ENCODE measurements around the gene ANKRD24.
"Not testable (repeated sequence)": the region's sequence is repeated elsewhere in the genome, so short reads cannot be mapped to it uniquely, and the experiment has no call there.

ANKRD24 gene

GRCh38 chr19:4182084-4182810 is at the start of gene ANKRD24, which contains the start of gene SIRT6:
ANKRD24 (plus strand) TSS chr19:4182689; CDS start chr19:4186426, 3,737 bp downstream.
SIRT6 (minus strand) TSS chr19:4182563; CDS start chr19:4182539, 24 bp downstream.
- DNase-seq (ENCODE audit: low read depth in 2 of 2) = peak; percentile 91 to 94

DNA sequence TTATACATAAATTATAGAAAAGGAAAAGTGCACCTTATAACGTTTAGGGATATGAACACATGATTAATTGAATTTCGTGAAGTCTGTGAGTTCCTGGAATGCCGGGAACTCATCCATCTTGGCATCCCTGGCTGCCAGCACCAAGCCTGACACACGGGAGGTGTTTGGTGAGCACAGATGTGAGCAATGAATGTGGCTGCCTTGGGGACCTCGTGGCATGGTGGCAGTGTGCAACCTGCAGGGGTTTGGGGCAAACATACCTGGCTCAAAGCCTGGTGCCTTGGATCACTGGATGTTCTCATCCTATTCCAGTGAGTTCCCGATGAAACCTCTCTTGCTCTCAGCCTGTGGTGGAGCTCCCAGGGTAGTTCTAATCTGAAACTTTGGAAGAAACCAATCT is 48.1 kb upstream of the ANKRD24 start:
- DNase-seq (ENCODE audit: low read depth in 2 of 2) = no peak

DNA sequence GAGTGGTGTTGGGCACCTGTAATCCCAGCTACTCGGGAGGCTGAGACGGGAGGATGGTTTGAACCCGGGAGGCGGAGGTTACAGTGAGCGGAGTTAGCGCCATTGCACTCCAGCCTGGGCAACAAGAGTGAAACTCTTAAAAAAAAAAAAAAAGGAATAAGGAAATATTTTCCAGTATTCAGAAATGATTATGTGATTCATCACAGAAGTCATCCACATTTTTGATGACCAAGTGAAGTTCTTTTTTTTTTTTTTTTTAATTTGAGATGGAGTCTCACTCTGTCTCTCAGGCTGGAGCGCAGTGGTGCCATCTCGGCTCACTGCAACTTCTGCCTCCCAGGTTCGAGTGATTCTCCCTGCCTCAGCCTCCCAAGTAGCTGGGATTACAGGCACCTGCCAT is 47.1 kb upstream of the ANKRD24 start:
- DNase-seq (ENCODE audit: low read depth in 2 of 2) = not testable (repeated sequence)

DNA sequence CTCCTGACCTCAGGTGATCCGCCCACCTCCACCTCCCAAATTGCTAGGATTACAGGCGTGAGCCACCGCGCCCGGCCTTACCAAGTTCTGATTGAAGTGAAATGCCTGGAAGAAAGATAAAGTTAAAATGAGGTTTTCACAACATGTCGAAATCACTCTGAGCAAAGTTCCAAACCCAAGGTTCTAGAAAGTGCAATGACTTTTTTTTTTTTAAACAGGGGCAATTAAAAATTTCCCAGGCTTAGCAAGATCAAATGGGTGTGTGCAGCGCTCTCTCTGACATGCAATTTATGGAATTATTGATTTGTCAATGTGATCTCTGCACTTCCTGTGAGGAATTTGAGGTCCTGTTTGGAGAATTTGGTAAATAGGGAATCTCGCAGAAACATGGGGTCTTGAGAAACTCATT is 45.8 kb upstream of the ANKRD24 start:
- DNase-seq (ENCODE audit: low read depth in 2 of 2) = no peak

DNA sequence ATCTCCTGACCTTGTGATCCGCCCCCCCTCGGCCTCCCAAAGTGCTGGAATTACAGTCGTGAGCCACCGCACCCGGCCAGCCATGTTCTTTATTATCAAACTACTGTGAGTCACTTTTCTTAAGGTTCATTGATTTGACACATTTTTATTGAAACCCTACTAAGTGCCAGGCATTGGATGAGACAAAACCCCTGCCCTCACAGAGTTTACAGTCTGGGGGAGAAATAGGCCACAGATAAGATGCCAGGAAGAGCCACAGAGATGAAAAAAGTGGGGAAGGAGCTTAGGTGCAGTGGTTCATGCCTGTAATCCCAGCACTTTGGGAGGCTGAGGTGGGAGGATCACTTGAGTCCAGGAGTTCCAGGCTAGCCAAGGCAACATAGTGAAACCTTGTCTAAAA is 44.0 kb upstream of the ANKRD24 start:
- no peak for DNase-seq (ENCODE audit: low read depth in 2 of 2)

GRCh38 chr19:4139614-4140236 is 42.8 kb upstream of the ANKRD24 start:
- peak; percentile 71 to 76 for DNase-seq (ENCODE audit: low read depth in 2 of 2)

DNA sequence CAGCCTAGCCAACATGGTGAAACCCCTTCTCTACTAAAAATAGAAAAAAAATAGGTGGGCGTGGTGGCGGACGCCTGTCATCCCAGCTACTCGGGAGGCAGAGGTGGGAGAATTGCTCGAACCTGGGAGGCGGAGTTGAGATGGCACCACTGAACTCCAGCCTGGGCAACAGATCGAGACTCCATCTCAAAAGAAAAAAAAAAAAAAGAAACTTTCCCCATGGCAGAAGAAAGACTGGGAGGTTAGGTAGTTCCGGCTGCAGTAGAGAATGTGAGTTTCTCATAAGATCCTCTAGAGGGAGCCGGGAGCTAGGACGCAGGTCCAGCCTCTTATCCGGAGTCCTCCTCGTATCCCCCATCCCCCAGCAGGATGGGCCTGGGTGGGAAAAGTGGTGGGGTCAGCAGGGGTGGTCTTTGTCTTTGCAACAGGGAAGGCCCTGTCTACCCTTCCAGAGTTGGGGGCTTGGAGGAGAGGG is 42.2 kb upstream of the ANKRD24 start:
- DNase-seq (ENCODE audit: low read depth in 2 of 2) = no peak

GRCh38 chr19:4142916-4143315 is 39.6 kb upstream of the ANKRD24 start:
- DNase-seq (ENCODE audit: low read depth in 2 of 2) = not testable (repeated sequence)

- DNase-seq (ENCODE audit: low read depth in 2 of 2) = no peak
Observed at GRCh38 chr19:4144666-4145249, 37.7 kb upstream of the ANKRD24 start.

GRCh38 chr19:4149518-4150288 is 32.8 kb upstream of the ANKRD24 start:
- no peak for DNase-seq (ENCODE audit: low read depth in 2 of 2)

DNA sequence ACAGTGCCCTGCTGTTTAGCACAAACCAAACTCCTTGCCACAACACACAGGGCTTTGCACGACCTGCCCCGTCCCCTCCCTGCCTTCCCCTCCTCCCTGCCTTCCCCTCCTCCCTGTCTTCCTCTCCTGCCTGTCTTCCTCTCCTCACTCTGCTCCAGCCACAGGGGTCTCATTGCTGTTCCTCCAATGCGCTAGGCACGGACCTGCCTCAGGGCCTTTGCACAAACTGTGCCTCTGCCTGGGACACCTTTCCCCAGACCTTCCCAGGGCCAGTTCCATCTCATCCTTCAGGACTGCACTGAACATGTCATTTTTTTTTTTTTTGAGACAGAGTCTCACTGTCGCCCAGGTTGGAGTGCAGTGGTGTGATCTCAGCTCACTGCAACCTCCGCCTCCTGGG is 30.9 kb upstream of the ANKRD24 start:
- DNase-seq (ENCODE audit: low read depth in 2 of 2) = no peak

GRCh38 chr19:4152241-4152998 is 30.1 kb upstream of the ANKRD24 start:
- no peak for DNase-seq (ENCODE audit: low read depth in 2 of 2)

DNA sequence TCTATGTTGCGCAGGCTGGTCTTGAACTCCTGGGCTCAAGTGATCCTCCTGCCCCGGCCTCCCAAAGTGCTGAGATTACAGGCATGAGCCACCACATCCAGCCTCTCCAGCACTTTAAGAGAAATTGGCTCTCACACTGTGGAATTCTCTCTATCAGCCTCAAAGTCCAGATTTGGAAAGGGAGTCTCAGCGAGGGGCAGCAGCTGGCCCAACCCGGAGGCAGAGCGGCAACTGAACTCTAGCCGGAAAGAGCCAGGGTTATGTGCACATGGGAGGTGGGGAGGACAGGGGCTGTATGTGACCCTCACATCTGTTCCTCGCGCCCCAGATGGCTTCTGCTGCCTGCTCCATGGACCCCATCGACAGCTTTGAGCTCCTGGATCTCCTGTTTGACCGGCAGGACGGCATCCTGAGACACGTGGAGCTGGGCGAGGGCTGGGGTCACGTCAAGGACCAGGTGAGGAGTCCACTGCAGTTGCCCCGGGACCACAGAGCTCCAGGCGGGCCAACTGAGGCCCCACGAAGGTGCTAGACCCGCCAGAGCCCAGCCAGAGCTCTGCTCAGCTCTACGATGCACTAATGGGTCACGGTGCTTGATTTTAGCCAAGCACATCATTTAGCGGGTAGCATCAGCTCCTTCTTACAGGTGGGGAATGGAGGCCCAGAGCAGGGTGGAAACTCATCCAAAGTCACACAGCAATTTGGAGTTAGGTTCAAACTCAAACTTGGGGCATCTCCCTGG is 27.7 kb upstream of the ANKRD24 start:
- no peak for DNase-seq (ENCODE audit: low read depth in 2 of 2)

GRCh38 chr19:4157164-4157563 is 25.3 kb upstream of the ANKRD24 start:
- no peak for DNase-seq (ENCODE audit: low read depth in 2 of 2)

- DNase-seq (ENCODE audit: low read depth in 2 of 2) = not testable (repeated sequence)
Observed at GRCh38 chr19:4157971-4158370, 24.5 kb upstream of the ANKRD24 start.

DNA sequence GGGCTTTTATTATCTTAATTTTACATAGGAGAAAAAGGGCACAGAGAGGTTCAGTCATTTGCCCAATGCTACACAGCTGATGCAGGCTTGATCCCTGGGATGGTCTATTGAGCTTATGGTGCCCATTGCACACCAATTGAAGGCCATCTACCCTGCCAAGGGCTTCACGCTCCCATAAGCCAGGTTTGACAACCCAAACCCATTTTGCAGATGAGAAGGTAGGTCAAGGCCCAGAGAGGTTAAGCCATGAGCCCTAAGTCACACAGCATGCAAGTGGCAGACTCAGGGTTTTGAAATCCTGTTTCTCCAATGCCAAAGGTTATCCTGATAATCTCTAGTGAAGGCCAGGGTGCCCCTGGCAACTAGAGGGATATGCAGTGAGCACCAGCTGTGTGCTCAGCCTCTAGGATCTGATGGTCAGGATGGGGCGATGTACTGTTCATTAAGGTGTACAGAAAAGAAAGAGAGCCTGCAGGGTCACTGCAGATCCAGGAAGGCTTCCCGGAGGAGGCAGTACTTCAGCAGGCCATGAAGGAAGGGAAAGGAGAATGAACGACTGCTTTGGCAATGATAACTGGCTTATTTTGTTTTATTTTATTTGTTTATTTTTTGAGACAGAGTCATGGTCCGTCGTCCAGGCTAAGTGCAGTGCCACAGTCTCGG is 20.9 kb upstream of the ANKRD24 start:
- no peak for DNase-seq (ENCODE audit: low read depth in 2 of 2)

- no peak for DNase-seq (ENCODE audit: low read depth in 2 of 2)
Observed at GRCh38 chr19:4164262-4164661, 18.2 kb upstream of the ANKRD24 start.

GRCh38 chr19:4171676-4172075 is 10.8 kb upstream of the ANKRD24 start:
- no peak for DNase-seq (ENCODE audit: low read depth in 2 of 2)

DNA sequence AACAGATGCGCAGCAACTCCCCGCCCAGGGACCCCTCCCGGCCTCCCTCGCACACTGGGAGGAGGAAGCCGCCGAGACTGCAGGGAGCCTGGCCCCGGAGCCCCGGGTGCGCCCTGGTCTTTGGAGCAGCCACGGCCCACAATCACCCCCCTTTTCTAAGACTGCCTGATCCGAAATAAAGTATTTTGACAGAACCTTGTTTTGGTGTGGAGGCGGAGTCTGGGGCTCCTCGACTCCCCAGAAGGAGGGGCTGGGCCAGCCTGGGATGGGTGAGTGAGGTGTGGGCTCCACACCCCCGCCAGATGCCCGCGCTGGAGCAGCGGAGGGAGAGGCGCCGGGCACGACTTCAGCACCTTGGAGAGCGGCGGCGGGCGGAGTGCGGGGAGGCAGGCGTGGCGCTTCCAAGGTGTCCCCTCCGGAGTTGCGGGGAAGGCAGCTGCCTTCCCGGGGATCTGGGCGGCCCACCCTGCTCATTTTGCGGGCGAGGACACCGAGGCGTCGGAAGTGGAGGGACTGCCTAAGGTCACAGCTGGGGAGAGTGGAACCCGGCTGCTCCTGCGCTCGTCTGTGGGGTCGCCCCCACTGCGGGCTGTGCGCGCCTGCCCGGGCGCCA is 9.5 kb upstream of the ANKRD24 start:
- no peak for DNase-seq (ENCODE audit: low read depth in 2 of 2)
